Activated CD8-positive, alpha-beta memory T cell treated with anti-CD3 and anti-CD28 coated beads, Interleukin-2, amount 50 U/mL, for 24 hours (primary cell): ENCODE measurements around the gene ZNF473.

Experiments
- DNase-seq: peaks from one replicate; pipeline ENCODE4 v3.0.0-alpha.2; 2020; ENCODE audit errors: extremely low read depth

The ZNF473 gene

GRCh38 chr19:50003810-50004419, 21.9 kb upstream of the ZNF473 start:
- DNase-seq = no peak

DNA sequence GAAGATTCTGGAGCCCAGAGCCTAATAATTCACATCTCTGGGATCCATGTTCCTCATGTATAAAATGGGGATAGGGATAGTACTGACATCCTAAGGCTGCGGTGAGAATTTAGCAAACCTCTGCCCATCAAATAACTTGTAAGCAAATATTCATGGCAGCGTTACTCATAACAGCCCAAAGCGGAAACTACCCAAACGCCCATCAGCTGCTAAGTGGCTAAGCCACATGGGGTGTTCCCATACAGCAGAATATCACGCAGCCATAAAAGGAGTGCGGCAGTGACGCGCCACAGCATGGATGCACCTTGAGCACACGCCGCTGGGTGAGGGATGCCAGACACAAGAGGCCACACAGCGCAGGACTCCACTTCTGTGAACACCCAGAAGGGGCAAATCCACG, 20.4 kb upstream of the ZNF473 start:
- no peak for DNase-seq

DNA sequence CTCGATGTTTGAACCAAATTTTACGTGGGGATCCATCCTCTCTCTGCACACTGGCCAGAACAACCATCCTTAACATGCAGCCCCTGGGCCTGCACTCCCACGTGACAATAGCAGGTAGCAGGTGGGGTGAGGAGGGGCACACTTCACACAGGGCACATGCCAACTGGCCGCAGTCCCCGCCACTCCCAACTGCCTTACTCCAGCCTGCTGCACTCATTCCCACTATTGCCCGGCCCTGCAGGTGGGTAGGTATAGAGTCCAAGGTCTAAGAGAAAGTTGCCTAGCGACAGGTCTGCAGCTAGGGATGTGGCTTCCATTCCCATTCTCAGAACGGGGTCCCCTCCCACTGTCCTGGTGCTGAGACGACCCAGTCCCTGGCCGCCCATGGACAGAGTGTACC, 18.6 kb upstream of the ZNF473 start:
- DNase-seq = no peak

GRCh38 chr19:50007947-50008346, 17.9 kb upstream of the ZNF473 start:
- DNase-seq = no peak

GRCh38 chr19:50008532-50008931, 17.3 kb upstream of the ZNF473 start:
- DNase-seq = no peak

GRCh38 chr19:50016225-50016807, 9.5 kb upstream of the ZNF473 start:
- DNase-seq = no peak

GRCh38 chr19:50020481-50020880, 5.3 kb upstream of the ZNF473 start:
- no peak for DNase-seq

GRCh38 chr19:50022823-50023222, 3.0 kb upstream of the ZNF473 start:
- DNase-seq = no peak

DNA sequence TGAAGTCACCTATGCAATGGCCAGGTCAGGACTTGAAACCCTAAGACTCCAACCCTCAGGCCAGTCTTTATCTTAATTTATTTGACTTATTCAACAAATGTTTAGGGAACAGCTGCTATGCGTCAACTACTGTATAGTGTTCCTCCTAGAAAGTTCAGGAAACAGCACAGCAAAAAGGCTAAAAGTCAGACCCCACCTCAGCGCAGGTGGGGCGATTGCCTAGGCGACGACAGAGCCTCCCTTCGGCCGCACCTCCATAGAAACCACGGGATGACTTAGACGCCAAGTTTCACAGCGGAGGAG, 1.1 kb upstream of the ZNF473 start:
- DNase-seq = no peak

- peak; percentile 99 for DNase-seq
Observed at GRCh38 chr19:50025022-50025793, 597 bp upstream of the ZNF473 start, which contains the start of gene VRK3. TSS of gene VRK3 (minus strand) at chr19:50025372. CDS start at chr19:50016162, 9,210 bp downstream.

DNA sequence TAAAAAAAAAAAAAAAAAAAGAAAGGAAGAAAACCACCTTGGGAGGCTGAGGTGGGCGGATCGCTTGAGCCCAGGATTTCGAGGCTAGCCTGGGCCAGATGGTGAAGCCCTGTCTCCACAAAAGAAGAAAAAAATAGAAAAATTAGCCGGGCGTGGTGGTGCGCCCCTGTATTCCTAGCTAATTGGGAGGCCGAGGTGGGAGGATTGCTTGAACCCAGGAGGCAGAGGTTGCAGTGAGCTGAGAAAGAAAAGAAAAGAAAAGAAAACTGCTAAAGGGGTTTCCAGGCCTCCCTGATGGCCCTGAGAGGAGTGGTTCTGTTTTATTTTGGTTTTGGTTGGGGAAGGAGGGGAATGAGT, 723 bp downstream of the ZNF473 start:
- no peak for DNase-seq

DNA sequence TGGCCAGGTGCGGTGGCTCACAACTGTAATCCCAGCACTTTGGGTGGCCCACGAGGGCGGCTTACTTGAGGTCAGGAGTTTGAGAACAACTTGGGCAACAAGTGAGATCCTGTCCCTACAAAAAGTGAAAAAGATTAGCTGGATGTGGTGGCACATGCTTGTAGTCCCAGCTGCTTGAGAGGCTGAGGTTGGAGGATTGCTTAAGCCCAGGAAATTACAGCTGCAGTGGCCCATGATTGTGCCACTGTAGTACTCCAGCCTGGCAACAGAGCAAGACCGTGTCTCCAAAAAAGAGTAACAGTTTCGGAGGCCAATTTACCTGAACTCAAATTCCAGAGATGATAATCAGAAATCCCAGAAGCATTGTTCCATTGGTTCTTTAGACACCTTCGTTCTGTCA, 4.4 kb downstream of the ZNF473 start:
- no peak for DNase-seq

- DNase-seq = no peak
Observed at GRCh38 chr19:50030937-50031336, 5.1 kb downstream of the ZNF473 start.

DNA sequence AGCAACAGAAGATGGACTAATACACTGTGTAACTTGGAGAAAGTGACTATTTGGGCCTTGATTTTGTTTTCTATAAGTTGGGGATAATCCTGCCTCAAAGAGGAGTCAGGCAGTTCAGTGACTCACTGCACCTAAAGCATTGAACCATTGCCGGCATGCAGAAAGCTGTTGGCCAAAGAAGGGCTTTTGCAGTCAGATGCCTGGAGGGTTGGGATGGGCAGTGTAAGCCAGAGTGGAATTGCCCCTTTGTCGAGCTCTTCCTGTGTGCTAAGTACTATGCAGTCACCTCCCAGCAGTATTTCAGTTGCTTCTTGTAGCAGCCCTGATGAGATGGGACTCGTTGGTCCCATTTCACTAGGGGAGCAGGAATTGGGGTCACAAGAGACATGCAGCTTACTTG, 11.1 kb downstream of the ZNF473 start:
- no peak for DNase-seq

DNA sequence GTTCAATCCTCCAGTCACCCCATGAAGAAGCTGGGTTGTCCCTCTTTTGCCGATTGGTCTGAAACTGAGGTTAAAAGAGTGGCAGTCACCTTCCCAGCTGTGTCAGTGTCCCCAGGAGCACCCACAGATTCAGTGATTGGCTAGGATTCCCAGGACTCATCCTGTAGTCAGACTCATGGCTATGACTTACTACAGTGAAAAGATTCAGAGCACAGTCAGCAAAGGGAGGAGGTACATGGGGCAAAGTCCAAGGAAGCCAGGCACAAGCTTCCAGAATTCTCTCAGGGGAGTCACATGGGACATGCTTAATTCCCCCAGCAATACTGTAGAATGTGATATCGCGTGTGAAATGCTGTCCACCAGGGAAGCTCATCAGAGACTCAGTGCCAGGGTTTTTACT, 14.2 kb downstream of the ZNF473 start:
- no peak for DNase-seq

GRCh38 chr19:50040967-50041366, 15.2 kb downstream of the ZNF473 start:
- DNase-seq = no peak

DNA sequence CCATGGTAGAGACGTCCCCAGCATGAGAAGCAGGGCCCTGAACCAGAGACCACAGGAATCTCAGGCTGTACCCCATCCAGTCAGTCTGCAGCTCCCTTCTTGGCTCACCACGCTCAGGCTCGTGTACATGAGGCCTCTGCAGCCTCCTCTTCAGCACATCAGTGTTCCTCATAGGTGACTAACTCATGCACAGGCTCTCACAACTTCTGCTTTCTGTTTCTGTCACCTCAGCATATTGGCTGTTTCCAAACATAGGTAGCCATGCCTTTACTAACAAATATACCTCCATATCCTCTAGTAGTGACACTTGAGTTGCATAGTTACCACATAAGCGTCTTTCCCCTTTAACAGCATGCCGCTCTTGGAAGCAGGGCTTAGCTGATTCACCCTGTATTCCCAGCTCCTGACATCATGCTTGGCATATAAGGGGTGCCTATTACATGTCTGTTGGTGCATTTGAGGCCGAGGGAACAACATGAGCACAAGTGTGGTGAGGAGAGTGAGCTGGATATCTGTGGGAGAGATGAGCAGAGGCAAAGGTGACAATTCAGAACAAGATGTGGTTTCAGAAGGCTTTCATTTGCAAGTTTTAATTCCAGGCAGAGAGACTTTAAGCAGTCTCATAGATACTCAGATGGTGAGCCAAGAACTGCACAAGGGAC, 16.7 kb downstream of the ZNF473 start:
- DNase-seq = no peak

GRCh38 chr19:50043967-50044366, 18.2 kb downstream of the ZNF473 start:
- DNase-seq = no peak

DNA sequence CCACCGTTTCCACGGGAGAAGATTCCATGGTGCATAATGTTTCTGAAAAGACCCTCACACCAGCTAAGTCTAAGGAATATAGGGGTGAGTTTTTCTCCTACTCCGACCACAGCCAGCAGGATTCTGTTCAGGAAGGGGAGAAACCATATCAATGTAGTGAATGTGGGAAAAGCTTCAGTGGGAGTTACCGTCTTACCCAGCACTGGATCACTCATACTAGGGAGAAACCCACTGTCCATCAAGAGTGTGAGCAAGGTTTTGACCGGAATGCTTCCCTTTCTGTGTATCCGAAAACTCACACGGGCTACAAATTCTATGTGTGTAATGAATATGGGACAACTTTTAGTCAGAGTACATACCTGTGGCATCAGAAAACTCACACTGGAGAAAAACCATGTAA, 19.1 kb downstream of the ZNF473 start:
- no peak for DNase-seq

GRCh38 chr19:50046649-50047503, 21.1 kb downstream of the ZNF473 start:
- DNase-seq = peak; percentile 19

GRCh38 chr19:50047671-50048070, 21.9 kb downstream of the ZNF473 start:
- no peak for DNase-seq
